D721Med (cell line): ENCODE data around the gene TSGA10.
A peak's percentile ranks its signal among the peaks of the same experiment; 100 is the strongest.

ENCODE experiments used
- DNase-seq: peaks from one replicate; pipeline ENCODE4 v3.0.0; 2011; ENCODE audit warnings: low spot score; ENCODE audit not compliant: insufficient read length
- FAIRE-seq: peaks from 2 replicates; lab custom pipeline; 2011; peaks lifted over from hg19 to GRCh38; lab: Jason Lieb, UNC
- CTCF ChIP-seq: IDR thresholded peaks from 2 replicates; pipeline ENCODE4 v1.5.1; 2012; ENCODE audit warnings: mild to moderate bottlenecking, control low read depth; ENCODE audit not compliant: insufficient read depth; ENCODE audit errors: missing control alignments

TSGA10 gene

GRCh38 chr2:99188357-99188756, 33.6 kb upstream of the TSGA10 start:
- no peak for FAIRE-seq
- no peak for DNase-seq

GRCh38 chr2:99187011-99187410, 32.3 kb upstream of the TSGA10 start:
- no peak for DNase-seq
- no peak for FAIRE-seq
- no peak for TF ChIP-seq CTCF

More at GRCh38 chr2:99188357-99188756, 33.6 kb upstream of the TSGA10 start:
- TF ChIP-seq CTCF, result no peak

- DNase-seq (no peak), FAIRE-seq (no peak)
- TF ChIP-seq CTCF, result no peak
Observed at GRCh38 chr2:99184811-99185210, 30.1 kb upstream of the TSGA10 start.

GRCh38 chr2:99183025-99183424, 28.3 kb upstream of the TSGA10 start:
- DNase-seq (no peak), FAIRE-seq (no peak)
- no peak for TF ChIP-seq CTCF

GRCh38 chr2:99181624-99182000, 26.9 kb upstream of the TSGA10 start:
- DNase-seq (no peak), FAIRE-seq (no peak)
- no peak for TF ChIP-seq CTCF

- no peak for TF ChIP-seq CTCF
- DNase-seq (peak; percentile 21), FAIRE-seq (no peak)
Observed at GRCh38 chr2:99180755-99181623, 26.2 kb upstream of the TSGA10 start, which contains the start of the genes MITD1 and MRPL30. Gene MITD1 (minus strand): TSS chr2:99181058. CDS start chr2:99180981, 77 bp downstream. Gene MRPL30 (plus strand): TSS chr2:99181184. CDS start chr2:99186204, 5,020 bp downstream.
